OCI-LY3 (cell line): Measurements from ENCODE around the gene COBL.

Experiments
- H2AFZ ChIP-seq: fragments of 200-600, 300-600 bp; shearing (Covaris generic); 2 replicates; pipeline ENCODE4 v1.6.0; 2014; ENCODE audit warnings: antibody characterized with exemption, low read depth, low read length
- H3K27ac ChIP-seq: fragments of 200-600, 300-600 bp; sonication (generic); 2 replicates; pipeline ENCODE4 v1.5.1; 2014; ENCODE audit warnings: mild to moderate bottlenecking, low read length, moderate library complexity, mixed read lengths
- H3K27me3 ChIP-seq: fragments of 200-600, 300-600 bp; sonication (generic); 2 replicates; pipeline ENCODE4 v1.6.1; 2014; ENCODE audit warnings: low read depth, low read length, mixed read lengths
- H3K36me3 ChIP-seq: fragments of 200-600, 300-600 bp; sonication (generic); replicated peaks from 2 replicates; pipeline ENCODE3; 2014; ENCODE audit warnings: low read depth, low read length, mixed read lengths
- H3K4me1 ChIP-seq: fragments of 300-600, 200-600 bp; sonication (generic); 2 replicates; pipeline ENCODE4 v1.6.1; 2014; ENCODE audit warnings: low read length, mixed read lengths
- H3K4me2 ChIP-seq: fragments of 200-600, 300-600 bp; sonication (generic); 2 replicates; pipeline ENCODE4 v1.6.1; 2014; ENCODE audit warnings: low read length, mixed read lengths
- H3K4me3 ChIP-seq: fragments of 300-600, 200-600 bp; sonication (generic); 2 replicates; pipeline ENCODE4 v1.5.1; 2014; ENCODE audit warnings: antibody characterized with exemption, mild to moderate bottlenecking, low read length, moderate library complexity
- H3K79me2 ChIP-seq: fragments of 300-600, 200-600 bp; shearing (Covaris generic); 2 replicates; pipeline ENCODE4 v1.6.1; 2014; ENCODE audit warnings: mild to moderate bottlenecking, low read length, mixed read lengths
- H3K9ac ChIP-seq: fragments of 300-600, 200-600 bp; shearing (Covaris generic); 2 replicates; pipeline ENCODE4 v1.6.0; 2014; ENCODE audit warnings: mild to moderate bottlenecking, low read length, moderate library complexity
- H3K9me3 ChIP-seq: fragments of 200-600, 300-600 bp; shearing (Covaris generic); 2 replicates; pipeline ENCODE4 v1.6.1; 2014; ENCODE audit warnings: low read length, mixed read lengths; ENCODE audit not compliant: insufficient read depth
- H4K20me1 ChIP-seq: fragments of 200-600, 300-600 bp; sonication (generic); 2 replicates; pipeline ENCODE4 v1.6.1; 2016; ENCODE audit warnings: low read length, mixed read lengths; ENCODE audit not compliant: insufficient read depth
- CTCF ChIP-seq: fragments of 200-600, 300-600 bp; sonication (generic); IDR thresholded peaks from 2 replicates; pipeline ENCODE4 v1.5.1; 2014; ENCODE audit warnings: antibody characterized with exemption, low read length, low read depth
- EZH2phosphoT487 ChIP-seq: fragments of 200-600 bp; shearing (Covaris generic); IDR thresholded peaks from 2 replicates; pipeline ENCODE4 v1.6.1; 2018; ENCODE audit warnings: antibody characterized with exemption, mixed run types, low read depth

The COBL gene

GRCh38 chr7:51021906-51022570 lies 294.6 kb downstream of the COBL start:
- H4K20me1 ChIP-seq = no peaks in the 10 kb centered on the region
- H2AFZ ChIP-seq = no peak overlapping the region

GRCh38 chr7:51020944-51021343 lies 295.7 kb downstream of the COBL start:
- TF ChIP-seq CTCF (no peak), EZH2phosphoT487 (no peak)
- no peaks in the 10 kb centered on the region for H4K20me1 ChIP-seq
- no peak overlapping the region for H2AFZ ChIP-seq
- H3K4me3 ChIP-seq = no peak overlapping the region
- no peak overlapping the region for H3K27ac ChIP-seq
- H3K9me3 ChIP-seq = no peaks in the 10 kb centered on the region
- H3K4me2 ChIP-seq = no peak overlapping the region
- no peaks in the 10 kb centered on the region for H3K4me1 ChIP-seq
- H3K9ac ChIP-seq = no peak overlapping the region
- H3K79me2 ChIP-seq = no peaks in the 10 kb centered on the region
- no peaks in the 10 kb centered on the region for H3K27me3 ChIP-seq
- no peaks in the 10 kb centered on the region for H3K36me3 ChIP-seq

More at GRCh38 chr7:51021906-51022570, 294.6 kb downstream of the COBL start:
- Histone ChIP-seq H3K4me2 (no peak overlapping the region), H3K4me1 (no peaks in the 10 kb centered on the region), H3K27ac (no peak overlapping the region), H3K4me3 (no peak overlapping the region), H3K9ac (no peak overlapping the region), H3K36me3 (no peaks in the 10 kb centered on the region), H3K79me2 (no peaks in the 10 kb centered on the region), H3K27me3 (no peaks in the 10 kb centered on the region), H3K9me3 (no peaks in the 10 kb centered on the region)
- no peak for TF ChIP-seq EZH2phosphoT487
- no peak for TF ChIP-seq CTCF

- TF ChIP-seq EZH2phosphoT487 (no peak), CTCF (no peak)
- H2AFZ ChIP-seq = no peak overlapping the region
- no peaks in the 10 kb centered on the region for H4K20me1 ChIP-seq
Measured at GRCh38 chr7:51019891-51020870, 296.4 kb downstream of the COBL start.

GRCh38 chr7:51019191-51019844 lies 297.3 kb downstream of the COBL start:
- H3K27ac ChIP-seq = no peak overlapping the region

More at GRCh38 chr7:51019891-51020870, 296.4 kb downstream of the COBL start:
- Histone ChIP-seq H3K79me2 (no peaks in the 10 kb centered on the region), H3K36me3 (no peaks in the 10 kb centered on the region), H3K4me2 (no peak overlapping the region), H3K9ac (no peak overlapping the region), H3K4me3 (no peak overlapping the region), H3K27me3 (no peaks in the 10 kb centered on the region), H3K4me1 (no peaks in the 10 kb centered on the region), H3K9me3 (no peaks in the 10 kb centered on the region), H3K27ac (no peak overlapping the region)

More at GRCh38 chr7:51019191-51019844, 297.3 kb downstream of the COBL start:
- H2AFZ ChIP-seq = no peak overlapping the region
- H3K4me1 ChIP-seq = no peaks in the 10 kb centered on the region
- H3K9ac ChIP-seq = no peak overlapping the region
- no peak overlapping the region for H3K4me3 ChIP-seq
- H4K20me1 ChIP-seq = no peaks in the 10 kb centered on the region
- no peaks in the 10 kb centered on the region for H3K9me3 ChIP-seq
- H3K79me2 ChIP-seq = no peaks in the 10 kb centered on the region
- no peak overlapping the region for H3K4me2 ChIP-seq
- no peaks in the 10 kb centered on the region for H3K36me3 ChIP-seq
- TF ChIP-seq CTCF (no peak), EZH2phosphoT487 (no peak)
- H3K27me3 ChIP-seq = no peaks in the 10 kb centered on the region
